Sigmoid colon (tissue), 7 donors: ENCODE measurements around the gene CNTN4. TPM values are rescaled to one million over a fixed set of nuclear protein-coding genes. Genes with fewer than 3 reads are reported as not detected.

Experiments used
- DNase-seq: peaks from one replicate; pipeline ENCODE4 v3.0.0-alpha.2; 2019
- H3K27ac ChIP-seq, 4 donors: fragments of 200-600 bp; sonication (generic); one replicate each; pipeline ENCODE4 v1.5.1; 2016 to 2019; ENCODE audit warnings: mild to moderate bottlenecking in 1 of 4
- H3K27me3 ChIP-seq, 3 donors: fragments of 200-600 bp; sonication (generic); one replicate each; pipeline ENCODE4 v1.5.1; 2019; ENCODE audit warnings: mild to moderate bottlenecking in 1 of 3
- H3K36me3 ChIP-seq, 4 donors: fragments of 200-600 bp; sonication (generic); one replicate each; pipeline ENCODE4 v1.5.1; 2016 to 2019
- H3K4me1 ChIP-seq, 4 donors: fragments of 200-600 bp; sonication (generic); one replicate each; pipeline ENCODE4 v1.5.1; 2017 to 2019
- H3K4me3 ChIP-seq, 4 donors: fragments of 200-600 bp; sonication (generic); one replicate each; pipeline ENCODE4 v1.5.1; 2017 to 2019; ENCODE audit warnings: mild to moderate bottlenecking in 2 of 4, moderate library complexity in 1 of 4
- H3K9me3 ChIP-seq, 4 donors: fragments of 200-600 bp in 3 of 4; sonication (generic) in 3 of 4; one replicate each; pipeline versions ENCODE4 v1.5.1 to v1.6.1; 2013 to 2019
- CTCF ChIP-seq, 4 experiments: fragments of 450-650 bp in 3 of 4; fragments of 200-600 bp in 1 of 4; IDR thresholded peaks; one replicate each; pipeline ENCODE4 v1.5.1; 2016 to 2019; ENCODE audit warnings: antibody characterized with exemption in 4 of 4, mild to moderate bottlenecking in 3 of 4, moderate library complexity in 2 of 4
- EP300 ChIP-seq, 4 donors: sonication (generic); formaldehyde crosslinking; IDR thresholded peaks; one replicate each; pipeline ENCODE4 v1.6.1; 2017; ENCODE audit warnings: antibody characterized with exemption in 4 of 4
- POLR2A ChIP-seq, 2 donors: fragments of 450-650 bp; IDR thresholded peaks; one replicate each; pipeline ENCODE4 v1.6.1; 2016; ENCODE audit warnings: antibody characterized with exemption in 2 of 2, mild to moderate bottlenecking in 2 of 2, moderate library complexity in 2 of 2
- POLR2AphosphoS5 ChIP-seq, 4 donors: sonication (generic); formaldehyde crosslinking; IDR thresholded peaks; one replicate each; pipeline ENCODE4 v1.6.1; 2017; ENCODE audit warnings: antibody characterized with exemption in 4 of 4
- WGBS, 2 donors: extraction: QIAGEN DNeasy Blood & Tissue Kit; methylation state at CpG; one replicate each; pipeline ENCODE4 v1.1.7; 2013; 5-methylcytosine and 5-hydroxymethylcytosine counted together
- intact Hi-C: fragments of 100-400 bp; cut with DNase I; formaldehyde crosslinking; loops from one replicate; pipeline ENCODE4 v1.15.1; 2023
- polyA plus RNA-seq, 3 donors: library from polyadenylated mRNA; stranded (reverse); fragments of 200-250 nt; gene quantifications; one replicate each; pipeline ENCODE4 v1.2.3, GENCODE V29; 2013
- total RNA-seq, 4 donors: library from RNA; depleted of rRNA; stranded (reverse); fragments of >200 nt; gene quantifications; one replicate each; pipeline ENCODE4 v1.1.0, GENCODE V29; 2016
- donor health status: healthy with polysubstance abuse.
- donor health status: Bipolar disorder and iron deficiency.
- donor health status: healthy.

The CNTN4 gene
- total and polyA plus RNA-seq, 7 donors: 1.4 to 10.0 (median 7.5) TPM

- 87 to 92% methylated on average over 6 of the region's 6 CpGs for WGBS, 2 donors
- DNase-seq: no peak
- intact Hi-C loops: no loop called here
- Histone ChIP-seq H3K27ac (no peak overlapping the region), H3K4me1 (no peaks in the 10 kb centered on the region), H3K36me3 (no peaks in the 10 kb centered on the region), H3K27me3 (no peaks in the 10 kb centered on the region), H3K9me3 (no peaks in the 10 kb centered on the region), H3K4me3 (no peak overlapping the region)
- TF ChIP-seq POLR2A (IDR thresholded peaks at IDR 0.05) (no peak), CTCF (IDR thresholded peaks at IDR 0.05) (no peak), EP300 (IDR thresholded peaks at IDR 0.05) (no peak)
Observed at GRCh38 chr3:2657971-2658370, 559.3 kb downstream of the CNTN4 start.

GRCh38 chr3:2659896-2660295, 561.2 kb downstream of the CNTN4 start:
- no peaks in the 10 kb centered on the region for H3K36me3 ChIP-seq
- no peak for DNase-seq
- WGBS, 2 donors: 65 to 71% methylated on average over 3 of the region's 3 CpGs
- H3K27ac ChIP-seq: no peak overlapping the region
- H3K4me3 ChIP-seq: no peak overlapping the region
- H3K9me3 ChIP-seq: no peaks in the 10 kb centered on the region
- no peaks in the 10 kb centered on the region for H3K4me1 ChIP-seq
- no peaks in the 10 kb centered on the region for H3K27me3 ChIP-seq
- TF ChIP-seq POLR2AphosphoS5 (IDR thresholded peaks at IDR 0.05) (no peak), EP300 (IDR thresholded peaks at IDR 0.05) (no peak), POLR2A (IDR thresholded peaks at IDR 0.05) (no peak), CTCF (IDR thresholded peaks at IDR 0.05) (no peak)
- intact Hi-C loops: no loop called here

DNA sequence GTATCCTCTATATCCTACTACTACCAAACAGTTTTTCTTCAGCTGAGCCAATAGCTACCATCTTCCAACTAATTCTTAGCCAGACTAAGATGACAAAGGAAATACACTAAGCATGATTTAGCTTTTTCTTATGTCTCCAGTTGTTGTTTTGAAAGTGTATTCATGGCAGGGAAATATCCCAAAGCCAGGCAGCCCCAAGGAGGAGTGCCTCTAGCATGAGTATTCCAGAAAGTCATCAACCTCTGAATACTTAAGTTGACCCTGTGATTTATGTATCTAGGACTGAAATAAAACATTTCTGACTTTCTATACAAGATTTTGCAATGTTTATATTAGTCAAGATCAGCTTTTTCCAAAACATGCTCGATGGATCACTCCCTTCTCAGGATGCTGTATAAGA, 562.4 kb downstream of the CNTN4 start:
- Histone ChIP-seq H3K27ac (no peak overlapping the region), H3K9me3 (no peaks in the 10 kb centered on the region), H3K4me3 (no peak overlapping the region), H3K36me3 (no peaks in the 10 kb centered on the region), H3K27me3 (no peaks in the 10 kb centered on the region), H3K4me1 (no peaks in the 10 kb centered on the region)
- intact Hi-C loops: no loop called here
- no peak for TF ChIP-seq POLR2A (IDR thresholded peaks at IDR 0.05)
- no peak for TF ChIP-seq POLR2AphosphoS5 (IDR thresholded peaks at IDR 0.05)
- TF ChIP-seq EP300 (IDR thresholded peaks at IDR 0.05): no peak
- TF ChIP-seq CTCF (IDR thresholded peaks at IDR 0.05): no peak
- no peak for DNase-seq
- 74 to 78% methylated on average over 1 of the region's 1 CpG for WGBS, 2 donors

DNA sequence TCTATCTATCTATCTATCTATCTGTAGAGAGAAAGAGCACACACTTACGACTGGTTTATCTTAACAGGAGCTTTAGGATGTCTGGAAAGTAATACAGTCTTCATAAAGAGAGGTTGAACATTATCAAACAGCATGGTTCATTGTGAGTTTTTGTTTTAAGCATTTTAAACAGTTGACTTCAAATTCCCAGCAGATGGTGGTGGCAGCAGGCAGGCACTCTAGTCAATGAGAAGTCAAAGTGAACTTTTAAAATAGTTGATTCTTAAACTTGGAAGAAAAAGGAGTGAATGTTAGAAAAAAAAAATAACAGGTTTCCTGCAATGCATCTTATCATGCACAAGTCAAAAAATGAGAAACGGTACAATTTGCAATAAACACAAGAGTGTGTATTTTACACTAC, 578.8 kb downstream of the CNTN4 start:
- Histone ChIP-seq H3K4me3 (no peak overlapping the region), H3K27me3 (no peaks in the 10 kb centered on the region), H3K9me3 (no peaks in the 10 kb centered on the region), H3K36me3 (no peaks in the 10 kb centered on the region), H3K27ac (no peak overlapping the region), H3K4me1 (no peaks in the 10 kb centered on the region)
- no peak for TF ChIP-seq POLR2AphosphoS5 (IDR thresholded peaks at IDR 0.05)
- no peak for TF ChIP-seq CTCF (IDR thresholded peaks at IDR 0.05)
- TF ChIP-seq POLR2A (IDR thresholded peaks at IDR 0.05): no peak
- no peak for TF ChIP-seq EP300 (IDR thresholded peaks at IDR 0.05)
- DNase-seq: no peak
- intact Hi-C loops: no loop called here
- 75 to 92% methylated on average over 2 of the region's 2 CpGs for WGBS, 2 donors

GRCh38 chr3:2680236-2680635, 581.6 kb downstream of the CNTN4 start:
- no peaks in the 10 kb centered on the region for H3K36me3 ChIP-seq
- TF ChIP-seq POLR2AphosphoS5 (IDR thresholded peaks at IDR 0.05): no peak
- DNase-seq: no peak
- no peak overlapping the region for H3K4me3 ChIP-seq
- no peaks in the 10 kb centered on the region for H3K27me3 ChIP-seq
- 92% methylated on average over 5 of the region's 5 CpGs for WGBS, 2 donors
- no peak overlapping the region for H3K27ac ChIP-seq
- no peaks in the 10 kb centered on the region for H3K9me3 ChIP-seq
- H3K4me1 ChIP-seq: no peaks in the 10 kb centered on the region
- intact Hi-C loops: no loop called here
